Activated CD4-positive, alpha-beta T cell treated with anti-CD3 and anti-CD28 coated beads, Interleukin-10, Interleukin-2, amounts not matched to agents 100 ng/mL and 50 ng/mL, durations not matched to agents 16 hours and 8 hours (primary cell): ENCODE data around the gene PALM3.
A peak's percentile ranks its signal among the peaks of the same experiment; 100 is the strongest.
"Not testable (repeated sequence)": the region's sequence is repeated elsewhere in the genome, so short reads cannot be mapped to it uniquely, and the experiment has no call there.

Source experiments
- DNase-seq: peaks from one replicate; pipeline ENCODE4 v3.0.0-alpha.2; 2020

PALM3 gene

DNA sequence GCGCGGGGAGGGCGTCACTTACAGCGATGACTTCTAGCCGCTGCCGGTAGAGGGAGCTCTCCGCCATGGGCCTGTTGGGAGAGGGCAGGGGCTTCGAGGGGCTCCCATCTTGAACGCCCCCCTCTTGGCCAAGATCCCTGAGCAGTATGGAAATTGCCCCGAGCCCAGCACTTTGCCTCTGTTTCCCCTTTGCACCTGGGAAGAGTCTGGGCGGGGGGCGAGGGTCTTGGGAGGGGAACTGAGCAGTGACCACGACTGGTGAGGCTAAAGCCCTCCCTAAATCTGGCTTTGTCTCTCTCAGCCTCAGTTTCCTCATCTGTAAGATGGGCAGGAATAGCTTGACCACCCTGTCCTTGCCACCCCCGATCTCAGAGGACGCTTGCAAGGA lies 2.8 kb downstream of the PALM3 start:
- peak; percentile 52 for DNase-seq

DNA sequence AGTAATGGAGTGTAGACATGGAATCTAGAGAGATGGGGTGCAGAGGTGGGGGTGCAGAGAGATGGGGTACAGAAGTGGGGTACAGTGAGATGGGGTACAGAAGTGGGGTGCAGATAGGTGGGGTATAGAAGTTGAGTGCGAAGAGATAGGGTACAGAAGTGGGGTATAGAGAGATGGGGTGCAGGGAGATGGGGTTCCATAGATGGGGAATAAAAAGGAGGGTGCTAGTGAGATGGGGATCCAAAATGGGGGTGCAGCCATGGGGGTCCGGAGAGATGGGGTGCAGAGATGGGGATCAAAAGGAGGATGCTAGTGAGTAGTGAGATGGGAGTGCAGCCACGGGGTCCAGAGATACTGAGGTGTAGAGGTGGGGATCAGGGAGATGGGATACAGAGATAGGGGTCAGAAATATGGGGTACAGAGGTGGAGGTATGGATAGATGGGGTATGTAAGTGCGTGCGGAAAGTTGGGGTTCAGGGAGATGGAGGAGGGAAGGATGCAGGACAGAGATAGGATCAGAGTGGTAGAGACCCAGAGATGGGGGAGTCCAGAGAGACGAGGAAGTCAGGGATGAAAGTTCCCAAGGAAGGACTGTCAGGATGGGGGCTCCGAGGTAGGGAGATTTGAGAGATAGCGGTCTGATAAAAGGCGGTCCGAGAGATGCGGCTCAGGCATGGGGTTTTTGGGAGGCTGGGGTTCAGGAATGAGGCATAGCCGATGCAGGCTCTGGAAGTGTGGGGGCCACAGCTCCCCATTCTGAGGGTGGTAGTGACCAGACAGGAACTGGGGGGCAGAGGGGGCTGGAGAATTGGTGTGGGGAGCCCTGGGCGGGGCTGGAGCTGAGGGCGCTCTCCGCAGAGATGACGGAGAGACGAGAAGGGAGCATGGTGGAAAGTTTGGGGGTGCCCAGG lies 3.4 kb downstream of the PALM3 start:
- no peak for DNase-seq

DNA sequence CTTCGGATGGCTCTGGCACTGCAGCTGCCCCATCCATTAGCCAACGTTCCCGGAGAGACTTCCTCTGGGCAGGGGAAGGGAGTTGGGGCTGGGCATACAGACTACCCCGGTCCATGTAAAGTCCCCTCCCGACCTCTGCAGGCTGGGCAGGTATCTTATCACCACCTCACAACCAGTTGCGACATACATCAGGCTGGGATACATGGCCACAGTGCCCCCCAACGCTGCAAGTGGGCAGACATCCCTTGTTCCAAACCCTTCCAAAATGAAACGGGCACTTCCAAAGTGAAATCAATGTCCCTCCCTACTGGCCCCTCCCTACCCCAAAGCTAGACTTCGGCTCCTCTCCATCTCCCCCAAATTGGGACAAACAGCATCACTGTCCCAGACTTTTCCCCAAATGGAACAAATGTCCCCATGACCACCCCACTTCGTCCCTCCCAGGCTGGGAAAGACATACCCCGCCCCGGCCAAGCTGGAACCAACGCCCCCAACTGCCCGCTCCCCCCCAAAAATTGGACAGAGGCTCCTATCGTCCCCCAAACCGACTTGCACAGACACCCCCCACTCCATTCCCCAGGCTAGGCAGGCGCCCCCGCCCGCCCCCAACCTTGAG lies 5.0 kb downstream of the PALM3 start:
- no peak for DNase-seq

DNA sequence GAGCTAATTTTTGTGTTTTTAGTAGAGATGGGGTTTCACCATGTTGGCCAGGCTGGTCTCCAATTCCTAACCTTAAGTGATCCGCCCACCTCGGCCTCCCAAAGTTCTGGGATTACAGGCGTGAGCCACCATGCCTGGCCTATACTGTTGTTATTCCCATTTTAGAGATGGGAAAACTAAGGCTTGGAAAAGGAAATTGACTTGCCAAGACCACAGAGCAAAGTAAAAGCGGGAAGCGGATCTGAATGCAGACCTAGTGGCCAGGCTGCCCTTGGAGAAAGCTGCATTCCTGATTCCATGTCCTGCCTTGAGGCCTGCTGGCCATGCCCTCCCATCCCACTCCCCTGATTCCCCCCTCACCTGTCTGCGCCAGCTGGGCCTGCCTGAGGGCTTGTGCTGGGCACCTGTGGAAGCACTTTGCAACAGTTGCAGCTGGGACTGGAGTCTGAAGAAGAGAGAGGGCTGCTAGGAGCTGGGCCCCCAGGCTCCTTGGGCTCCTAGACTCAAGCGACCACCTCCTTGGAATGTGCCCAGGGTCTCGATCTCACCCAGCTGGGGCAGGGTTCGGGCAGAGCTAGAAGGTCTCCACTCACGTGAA lies 5.7 kb downstream of the PALM3 start:
- DNase-seq, result no peak

DNA sequence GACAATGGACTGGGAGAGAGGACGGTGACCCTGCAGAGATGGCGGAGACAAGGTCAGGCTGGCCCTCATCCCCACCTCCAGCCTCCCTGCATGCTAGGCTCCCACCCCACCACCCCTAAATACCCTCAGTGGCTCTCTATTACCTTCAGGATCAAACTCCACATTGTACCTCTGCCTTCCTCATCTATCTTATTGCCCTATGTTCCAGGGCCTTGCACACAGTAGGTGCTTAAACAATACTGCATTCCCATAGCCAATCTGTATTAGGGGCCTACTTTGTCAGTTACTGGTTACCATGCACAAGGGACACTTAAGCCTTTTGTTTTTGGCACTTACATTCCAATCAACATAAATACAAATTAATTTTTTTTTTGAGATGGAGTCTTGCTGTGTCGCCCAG lies 6.5 kb downstream of the PALM3 start:
- DNase-seq, result no peak

DNA sequence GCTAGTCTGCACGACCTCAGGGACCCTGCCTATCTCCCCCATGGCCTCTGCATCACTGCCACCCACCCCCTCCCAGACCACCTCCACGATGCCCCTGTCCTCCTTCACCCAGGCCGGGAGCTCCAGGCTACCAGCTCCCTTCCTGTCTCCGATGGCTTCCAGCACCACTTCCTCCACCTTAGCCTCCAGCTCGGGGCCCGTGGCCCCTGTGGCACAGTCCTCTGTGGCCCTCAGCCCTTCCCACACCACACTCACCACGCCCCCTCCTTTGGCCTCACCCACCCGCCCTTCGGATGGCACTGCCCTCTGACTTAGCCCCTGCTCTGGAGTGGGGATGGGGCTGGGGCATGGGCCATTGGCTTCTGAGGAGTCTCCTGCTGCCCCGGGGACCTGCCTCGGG lies 7.2 kb downstream of the PALM3 start:
- DNase-seq, result no peak

DNA sequence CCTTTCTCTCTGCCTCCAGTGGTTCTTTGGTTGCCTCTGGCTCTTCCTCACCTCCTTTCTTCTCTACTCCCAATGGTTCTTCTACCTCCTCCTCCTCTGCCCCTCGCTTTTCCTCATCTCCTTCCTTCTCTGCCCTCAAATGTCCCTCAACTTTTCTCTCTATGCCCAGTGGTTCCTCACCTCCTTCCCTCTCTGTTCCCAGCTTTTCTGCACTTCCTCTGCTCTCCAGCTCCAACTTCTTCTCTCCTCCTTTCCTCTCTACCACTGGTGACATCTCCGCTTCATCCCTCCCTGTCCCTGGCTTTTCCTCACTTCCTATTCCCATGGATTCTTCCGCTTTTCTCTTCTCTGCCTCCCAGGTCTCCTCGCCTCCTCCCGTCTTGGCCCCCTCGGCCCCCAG lies 7.8 kb downstream of the PALM3 start:
- no peak for DNase-seq

DNA sequence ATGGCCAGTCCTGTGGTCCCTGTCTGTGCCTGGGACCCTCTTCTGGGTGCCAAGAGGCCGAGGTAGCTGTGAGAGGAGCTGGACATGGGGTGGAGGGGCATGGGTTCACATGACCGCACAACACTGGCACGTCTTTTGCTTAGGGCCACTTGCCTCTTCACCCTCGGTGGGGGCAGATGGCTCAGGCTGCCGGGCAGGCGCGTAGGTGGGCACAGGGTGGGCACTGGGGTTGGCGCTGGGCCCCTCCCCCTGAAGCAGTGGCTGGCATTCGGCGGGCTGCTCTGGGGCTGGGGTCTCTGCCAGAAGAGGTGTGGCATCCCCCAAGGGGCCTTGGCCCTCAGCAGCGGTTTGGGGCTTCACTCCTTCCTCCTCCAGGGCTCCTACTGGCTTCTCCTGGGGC lies 8.4 kb downstream of the PALM3 start:
- no peak for DNase-seq

DNA sequence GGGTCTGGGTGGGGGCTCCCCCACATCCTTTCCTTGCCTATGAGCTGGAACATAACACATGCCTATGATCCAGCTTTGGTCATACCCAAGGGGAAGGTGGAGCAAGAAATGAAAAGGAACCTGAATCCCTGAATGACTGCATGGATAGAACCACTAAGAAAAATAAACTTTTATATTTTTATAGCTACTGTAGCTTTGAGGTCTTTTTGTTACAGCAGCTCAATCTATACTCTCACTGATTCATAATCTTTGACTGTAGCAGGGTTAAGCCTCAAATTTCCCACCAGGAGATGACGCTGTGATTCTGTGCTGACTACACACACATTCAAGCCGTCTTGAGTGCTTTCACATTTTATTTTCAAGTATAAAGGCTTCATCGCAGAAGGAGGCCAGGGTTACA lies 8.8 kb downstream of the PALM3 start:
- no peak for DNase-seq

DNA sequence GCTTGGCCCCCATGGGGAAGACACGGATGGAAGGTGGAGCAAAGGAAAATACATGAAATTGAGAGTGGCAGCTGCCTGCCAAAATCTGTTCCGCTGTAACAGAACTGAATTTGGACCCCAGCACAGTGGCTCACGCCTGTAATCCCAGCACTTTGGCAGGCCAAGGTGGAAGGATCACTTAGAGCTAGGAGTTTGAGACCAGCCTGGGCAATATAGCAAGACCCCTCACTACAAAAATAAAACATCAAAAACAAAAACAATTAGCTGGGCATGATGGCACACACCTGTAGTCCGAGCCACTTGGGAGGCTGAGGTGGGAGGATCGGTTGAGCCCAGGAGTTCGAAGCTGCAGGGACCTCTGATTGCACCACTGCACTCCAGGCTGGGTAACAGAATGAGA lies 9.4 kb downstream of the PALM3 start:
- DNase-seq, result no peak

DNA sequence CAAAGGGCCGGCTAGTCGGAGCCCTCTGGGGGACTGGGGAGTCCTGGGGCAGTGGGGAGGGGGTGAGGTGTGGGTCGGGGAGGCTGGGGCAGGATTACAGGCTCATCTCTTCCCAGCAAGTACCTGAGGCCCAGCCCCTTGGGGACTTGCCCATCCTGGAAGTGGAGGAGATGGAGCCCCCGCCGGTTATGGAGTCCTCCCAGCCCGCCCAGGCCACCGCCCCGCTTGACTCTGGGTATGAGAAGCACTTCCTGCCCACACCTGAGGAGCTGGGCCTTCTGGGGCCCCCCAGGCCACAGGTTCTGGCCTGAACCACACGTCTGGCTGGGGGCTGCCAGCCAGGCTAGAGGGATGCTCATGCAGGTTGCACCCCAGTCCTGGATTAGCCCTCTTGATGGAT lies 9.9 kb downstream of the PALM3 start:
- no peak for DNase-seq

DNA sequence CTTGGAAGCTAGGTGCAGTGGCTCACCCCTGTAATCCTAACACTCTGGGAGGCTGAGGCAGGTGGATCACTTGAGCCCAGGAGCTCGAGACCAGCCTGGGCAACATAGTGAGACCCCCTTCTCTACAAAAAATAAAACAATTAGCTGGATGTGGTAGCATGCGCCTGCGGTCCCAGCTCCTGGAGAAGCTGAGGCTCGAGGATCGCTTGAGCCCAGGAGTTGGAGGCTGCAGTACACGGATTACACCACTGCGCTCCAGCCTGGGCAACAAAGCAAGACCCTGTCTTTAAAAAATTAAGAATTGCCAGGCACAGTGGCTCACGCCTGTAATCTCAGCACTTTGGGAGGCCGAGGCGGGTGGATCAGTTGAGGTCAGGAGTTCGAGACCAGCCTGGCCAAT lies 10.9 kb downstream of the PALM3 start:
- DNase-seq, result not testable (repeated sequence)

DNA sequence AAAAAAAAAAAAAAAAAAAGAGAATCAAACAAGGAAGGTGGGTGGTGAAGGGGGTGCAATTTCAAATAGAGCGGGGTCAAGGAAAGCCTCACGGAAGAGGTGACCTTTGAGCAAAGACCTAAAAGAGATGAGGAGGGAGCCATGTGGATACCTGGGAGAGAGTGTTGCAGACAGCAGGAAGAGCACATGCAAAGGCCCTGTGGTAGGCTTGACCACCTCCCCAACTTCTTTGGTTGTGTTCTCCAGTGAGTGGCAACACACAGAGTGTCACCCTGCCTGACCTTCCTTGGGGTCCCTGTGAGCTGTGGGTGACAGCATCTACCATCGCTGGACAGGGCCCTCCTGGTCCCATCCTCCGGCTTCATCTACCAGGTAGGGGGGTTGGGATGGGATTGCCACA lies 11.4 kb downstream of the PALM3 start:
- DNase-seq, result no peak

DNA sequence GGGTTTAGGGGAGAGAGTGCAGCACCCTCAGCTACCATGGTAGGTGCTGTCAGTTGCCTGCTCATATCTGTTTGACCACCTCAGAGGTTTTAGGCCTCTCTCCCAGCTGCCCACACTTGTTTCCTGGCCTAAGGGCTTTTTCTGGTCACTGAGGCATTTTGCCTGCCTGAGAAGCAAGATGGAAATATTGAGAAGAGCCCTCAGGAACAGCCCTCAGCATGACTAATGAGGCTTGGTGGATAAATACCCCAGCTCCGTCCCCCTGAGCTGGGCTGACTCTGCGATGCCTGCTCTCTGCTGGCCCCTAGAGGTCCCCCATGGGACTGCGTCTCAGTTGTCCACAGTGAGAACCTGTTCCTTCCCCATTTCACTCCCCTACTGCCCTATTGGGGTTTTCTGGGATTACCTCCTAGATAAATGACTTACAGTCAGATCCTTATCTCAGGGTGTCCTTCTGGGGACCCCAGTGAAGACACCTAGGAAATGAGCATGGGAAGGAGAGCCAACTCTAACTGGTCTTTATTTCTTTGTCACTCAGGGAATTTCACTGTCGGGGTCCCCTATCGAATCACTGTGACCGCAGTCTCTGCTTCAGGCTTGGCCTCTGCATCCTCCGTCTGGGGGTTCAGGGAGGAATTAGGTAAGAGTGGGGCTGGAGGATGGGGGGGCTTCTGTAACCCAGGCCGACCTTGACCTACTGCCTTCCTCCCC lies 13.3 kb downstream of the PALM3 start:
- DNase-seq, result peak; percentile 77

DNA sequence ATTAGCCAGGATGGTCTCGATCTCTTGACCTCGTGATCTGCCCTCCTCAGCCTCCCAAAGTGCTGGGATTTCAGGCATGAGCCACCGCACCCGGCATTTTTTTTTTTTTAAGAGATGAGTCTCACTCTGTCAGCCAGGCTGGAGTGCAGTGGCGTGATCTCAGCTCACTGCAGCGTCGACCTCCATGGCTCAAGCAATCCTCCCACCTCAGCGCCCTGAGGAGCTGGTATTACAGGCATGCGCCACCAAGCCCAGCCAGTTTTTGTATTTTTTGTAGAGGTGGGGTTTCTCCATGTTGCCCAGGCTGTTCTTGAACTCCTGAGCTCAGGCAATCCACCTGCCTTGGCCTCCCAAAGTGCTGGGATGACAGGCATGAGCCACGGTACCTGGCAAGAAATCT lies 14.0 kb downstream of the PALM3 start:
- DNase-seq, result not testable (repeated sequence)

DNA sequence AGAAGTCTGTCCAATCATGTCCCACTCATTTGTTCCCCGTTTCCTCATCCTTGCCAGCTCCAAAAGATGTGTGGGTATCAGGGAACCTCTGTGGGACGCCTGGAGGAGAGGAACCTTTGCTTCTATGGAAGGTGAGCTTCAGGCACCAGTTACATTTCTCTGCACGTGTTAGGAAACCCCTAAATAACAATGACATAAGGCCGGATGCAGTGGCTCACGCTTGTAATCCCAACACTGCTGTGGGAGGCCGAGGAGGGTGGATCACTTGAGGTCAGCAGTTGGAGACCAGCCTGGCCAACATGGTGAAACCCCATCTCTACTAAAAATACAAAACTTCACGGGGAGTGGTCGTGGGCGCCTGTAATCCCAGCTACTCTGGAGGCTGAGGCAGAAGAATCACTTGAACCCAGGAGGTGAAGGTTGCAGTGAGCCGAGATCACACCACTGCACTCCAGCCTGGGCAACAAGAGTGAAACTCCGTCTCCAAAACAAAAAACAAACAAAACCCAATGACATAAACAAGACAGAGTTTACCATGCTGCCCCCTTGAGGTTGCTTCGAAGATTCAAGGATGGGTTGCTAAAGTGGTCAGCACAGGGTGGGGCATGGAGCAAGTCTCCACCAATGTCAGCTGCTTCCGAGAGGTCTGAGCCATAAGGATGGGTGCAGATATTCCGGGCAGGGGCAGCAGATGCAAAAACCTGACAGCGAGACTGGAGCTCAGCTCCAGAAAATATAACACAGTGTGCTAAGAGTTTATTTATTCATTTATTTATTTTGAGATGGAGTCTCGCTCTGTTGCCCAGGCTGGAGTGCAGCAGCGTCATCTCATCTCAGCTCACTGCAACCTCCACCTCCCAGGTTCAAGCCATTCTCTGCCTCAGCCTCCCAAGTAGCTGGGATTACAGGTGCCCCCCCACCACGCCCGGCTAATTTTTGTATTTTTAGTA lies 18.9 kb downstream of the PALM3 start:
- peak; percentile 64 for DNase-seq

DNA sequence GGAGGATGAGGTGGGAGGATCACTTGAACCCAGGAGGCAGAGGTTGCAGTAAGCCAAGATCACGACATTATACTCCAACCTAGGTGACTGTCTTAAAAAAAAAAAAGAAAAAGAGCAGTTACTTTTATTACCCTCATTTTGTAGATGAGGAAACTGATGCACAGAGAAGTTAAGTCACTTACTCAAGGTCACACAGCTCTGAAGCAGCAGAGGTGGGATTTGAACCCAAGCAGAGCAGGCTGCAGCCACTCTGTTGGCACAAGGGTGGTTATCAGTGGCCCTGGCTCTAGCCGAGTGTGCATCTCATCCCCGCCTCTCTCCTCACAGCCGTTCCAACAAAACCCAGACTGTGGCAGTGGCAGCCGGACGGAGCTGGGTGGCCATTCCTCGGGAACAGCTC lies 22.7 kb downstream of the PALM3 start:
- no peak for DNase-seq

DNA sequence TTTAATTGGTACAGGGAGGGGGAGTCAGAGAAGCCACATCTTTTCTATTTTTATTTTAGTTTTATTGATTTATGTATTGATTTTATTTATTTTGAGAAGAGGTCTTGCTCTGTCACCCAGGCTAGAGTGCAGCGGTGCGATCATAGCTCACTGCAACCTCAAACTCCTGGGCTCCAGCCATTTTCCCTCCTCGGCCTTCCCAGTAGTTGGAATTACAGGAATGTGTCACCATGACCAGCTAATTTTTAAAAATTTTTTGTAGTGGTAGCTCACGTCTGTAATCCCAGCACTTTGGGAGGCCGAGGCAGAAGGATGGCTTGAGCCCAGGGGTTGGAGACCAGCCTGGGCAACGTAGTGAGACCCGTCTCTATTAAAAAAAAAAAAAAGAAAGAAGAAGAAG lies 26.2 kb downstream of the PALM3 start:
- DNase-seq, result no peak

DNA sequence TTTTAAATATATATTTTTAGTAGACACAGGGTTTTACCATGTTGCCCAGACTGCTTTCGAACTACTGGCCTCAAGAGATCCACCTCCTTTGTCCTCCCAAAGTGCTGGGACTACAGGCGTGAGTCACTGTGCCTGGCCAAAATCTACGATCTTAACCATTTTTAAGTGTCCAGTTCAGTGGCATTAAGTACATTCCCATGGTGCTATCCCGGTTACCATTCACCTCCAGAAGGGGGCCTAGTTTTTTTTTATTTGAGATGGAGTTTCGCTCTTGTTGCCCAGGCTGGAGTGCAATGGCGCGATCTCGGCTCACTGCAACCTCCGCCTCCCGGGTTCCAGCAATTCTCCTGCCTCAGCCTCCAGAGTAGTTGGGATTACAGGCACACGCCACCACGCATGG lies 26.7 kb downstream of the PALM3 start:
- not testable (repeated sequence) for DNase-seq

DNA sequence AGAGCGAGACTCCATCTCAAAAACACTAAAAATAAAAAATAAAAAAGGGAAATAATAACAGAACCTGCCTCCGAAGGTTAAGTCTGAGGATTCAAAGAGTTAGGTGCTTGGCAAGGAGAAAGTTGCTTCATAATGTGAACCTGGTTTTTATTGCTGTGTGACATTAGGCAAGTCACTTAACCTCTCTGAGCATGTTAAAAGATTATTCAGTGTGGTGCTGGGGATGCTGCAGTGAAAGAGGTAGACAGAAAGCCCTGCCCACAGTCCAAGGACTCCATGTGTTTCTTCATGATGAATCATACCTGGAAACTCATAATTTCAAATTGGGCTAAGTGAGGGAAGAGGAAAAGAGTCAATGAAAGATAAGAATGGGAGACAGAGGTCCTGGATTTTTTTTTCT lies 27.9 kb downstream of the PALM3 start:
- DNase-seq, result no peak

DNA sequence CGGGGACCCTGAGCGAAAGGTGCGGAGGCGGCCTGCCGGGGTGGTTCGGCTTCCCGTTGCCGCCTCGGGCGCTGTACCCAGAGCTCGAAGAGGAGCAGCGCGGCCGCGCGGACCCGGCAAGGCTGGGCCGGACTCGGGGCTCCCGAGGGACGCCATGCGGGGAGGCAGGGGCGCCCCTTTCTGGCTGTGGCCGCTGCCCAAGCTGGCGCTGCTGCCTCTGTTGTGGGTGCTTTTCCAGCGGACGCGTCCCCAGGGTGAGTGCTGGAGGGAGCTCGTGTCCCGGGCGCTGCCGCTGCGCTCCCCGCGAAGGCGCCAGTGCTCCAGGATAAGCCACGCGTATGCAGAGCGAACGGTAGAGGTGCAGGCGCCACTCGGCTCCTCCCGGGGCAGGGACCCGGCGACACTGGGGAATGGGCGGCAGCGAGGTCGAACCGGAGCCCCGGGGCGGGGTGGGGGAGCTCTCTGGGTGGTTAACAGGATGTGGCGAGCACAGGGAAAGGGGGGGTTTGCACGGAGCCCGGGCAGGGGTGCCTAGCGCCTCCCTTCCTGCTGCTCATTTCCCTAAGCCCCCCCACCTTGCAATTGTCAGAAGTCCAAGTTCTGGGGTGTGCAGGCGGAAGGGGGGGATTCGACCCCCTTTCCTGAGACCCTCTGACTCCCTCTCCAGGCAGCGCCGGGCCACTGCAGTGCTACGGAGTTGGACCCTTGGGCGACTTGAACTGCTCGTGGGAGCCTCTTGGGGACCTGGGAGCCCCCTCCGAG lies 30.0 kb downstream of the PALM3 start, which contains the start of gene IL27RA:
Gene IL27RA, plus strand, starts transcription at position 44 of the 762 bp plus-strand sequence. Its CDS starts 111 bp downstream, at position 155.
- peak; percentile 78 for DNase-seq
